Spleen (tissue), 11 donors: ENCODE measurements around the gene CASTOR1. TPM values are rescaled to one million over a fixed set of nuclear protein-coding genes. Genes with fewer than 3 reads are reported as not detected.

Experiments used
- DNase-seq: peaks from one replicate; pipeline ENCODE4 v3.0.0-alpha.2; 2020
- H3K27ac ChIP-seq, 8 donors: fragments of 200-600 bp; sonication (generic) in 7 of 8; 1 replicate in 4 of 8; 2 replicates in 4 of 8; pipeline versions ENCODE4 v1.5.0 to v1.8.0; 2016 to 2021; ENCODE audit warnings: inconsistent platforms in 4 of 8, mild to moderate bottlenecking in 4 of 8, moderate library complexity in 1 of 8
- H3K27me3 ChIP-seq, 7 donors: fragments of 200-600 bp; sonication (generic) in 6 of 7; replicated peaks in 1 of 7; 1 replicate in 4 of 7; 2 replicates in 3 of 7; pipeline versions ENCODE4 v1.5.0 to v1.8.0; 2016 to 2021; ENCODE audit warnings: inconsistent platforms in 3 of 7, mild to moderate bottlenecking in 1 of 7
- H3K36me3 ChIP-seq, 6 donors: fragments of 200-600 bp; sonication (generic) in 5 of 6; 1 replicate in 4 of 6; 2 replicates in 2 of 6; pipeline versions ENCODE4 v1.5.0 to v1.8.0; 2016 to 2021; ENCODE audit warnings: inconsistent platforms in 2 of 6
- H3K4me1 ChIP-seq, 6 donors: fragments of 200-600 bp; sonication (generic) in 5 of 6; 1 replicate in 3 of 6; 2 replicates in 3 of 6; pipeline versions ENCODE4 v1.5.0 to v1.8.0; 2016 to 2021; ENCODE audit warnings: inconsistent platforms in 3 of 6
- H3K4me3 ChIP-seq, 8 donors: fragments of 200-600 bp; sonication (generic) in 7 of 8; 1 replicate in 4 of 8; 2 replicates in 4 of 8; pipeline versions ENCODE4 v1.5.0 to v1.8.0; 2016 to 2021; ENCODE audit warnings: inconsistent platforms in 4 of 8, mild to moderate bottlenecking in 4 of 8, moderate library complexity in 2 of 8
- H3K9me3 ChIP-seq, 8 donors: fragments of 200-600 bp; sonication (generic) in 7 of 8; 1 replicate in 4 of 8; 2 replicates in 4 of 8; pipeline versions ENCODE4 v1.5.0 to v1.8.0; 2016 to 2021; ENCODE audit warnings: inconsistent platforms in 4 of 8
- CTCF ChIP-seq, 11 experiments: fragments of 200-600 bp in 7 of 11; fragments of 450-650 bp in 4 of 11; sonication (generic) in 4 of 11; IDR thresholded peaks in 8 of 11; conservative IDR thresholded peaks in 3 of 11; 1 replicate in 7 of 11; 2 replicates in 4 of 11; pipeline versions ENCODE4 v1.4.0 to v1.8.0; 2016 to 2021; ENCODE audit warnings: antibody characterized with exemption in 11 of 11, inconsistent platforms in 4 of 11, mild to moderate bottlenecking in 1 of 11
- POLR2A ChIP-seq, 3 donors: fragments of 450-650 bp; IDR thresholded peaks; one replicate each; pipeline ENCODE4 v1.5.1; 2017; ENCODE audit warnings: antibody characterized with exemption in 3 of 3, mild to moderate bottlenecking in 1 of 3
- POLR2AphosphoS5 ChIP-seq, 3 donors: sonication (generic); formaldehyde crosslinking; IDR thresholded peaks; one replicate each; pipeline ENCODE4 v1.5.1; 2017; ENCODE audit warnings: antibody characterized with exemption in 3 of 3
- WGBS, 5 donors: extraction: QIAGEN DNeasy Blood & Tissue Kit in 3 of 5; methylation state at CpG; one replicate each; pipeline versions ENCODE4 v1.1.5 to v1.1.7; 2013 to 2018; 5-methylcytosine and 5-hydroxymethylcytosine counted together
- intact Hi-C: fragments of 100-400 bp; cut with DNase I; formaldehyde crosslinking; loops from one replicate; pipeline ENCODE4 v1.15.0; 2023; ENCODE audit warnings: low total_unique reads
- polyA plus RNA-seq, 3 donors: library from polyadenylated mRNA; stranded (reverse); fragments of 200-250 nt; gene quantifications; one replicate each; pipeline ENCODE4 v1.2.1, GENCODE V29; 2013
- total RNA-seq, 7 donors: library from RNA; depleted of rRNA in 3 of 7; stranded (reverse); fragments of >200 nt in 3 of 7; fragmentation: NEBNext Ultra II Directional in 4 of 7; extraction: Animal tissue kit (Norgen Biotek cat#: 25700) in 4 of 7; gene quantifications; one replicate each; pipeline versions ENCODE4 v1.1.0 to v1.2.1, GENCODE V29; 2016 to 2021
- donor health status: healthy with polysubstance abuse.
- donor health status: DM: no; HTN: no; CAD: no; lungs with moderate emphysema.
- donor health status: DM: no; HTN: no; CAD: no.
- donor health status: Bipolar disorder and iron deficiency.
- donor health status: healthy.
- donor health status: DM: no; HTN: no; CAD: no.
- donor health status: DM: yes; HTN: yes; CAD: no.

Gene CASTOR1
- total and polyA plus RNA-seq, 10 donors = 5.6 to 18.9 (median 12.6) TPM

- TF ChIP-seq POLR2AphosphoS5 (IDR thresholded peaks at IDR 0.05) (no peak), CTCF (IDR thresholded peaks at IDR 0.05 in 8 of 11, conservative IDR thresholded peaks at IDR 0.05 in 3 of 11) (no peak), POLR2A (IDR thresholded peaks at IDR 0.05) (no peak)
- 82 to 95% (median 84%) methylated on average over 17 of the region's 17 CpGs for WGBS, 5 donors
- H3K9me3 ChIP-seq = no peaks in the 10 kb centered on the region
- H3K27ac ChIP-seq = no peak overlapping the region
- peaks cover 0 to 4% (median 0%) of the 10 kb centered on the region in 7 donors for H3K27me3 ChIP-seq
- peaks cover 7 to 38% (median 21%) of the 10 kb centered on the region in 6 donors for H3K4me1 ChIP-seq
- intact Hi-C loops = no loop called here
- no peak for DNase-seq
- no peaks in the 10 kb centered on the region for H3K36me3 ChIP-seq
- H3K4me3 ChIP-seq = no peak overlapping the region
Measured at GRCh38 chr22:30239488-30240405, 49.6 kb downstream of the CASTOR1 start.

GRCh38 chr22:30238661-30239487 is 50.4 kb downstream of the CASTOR1 start:
- TF ChIP-seq POLR2AphosphoS5 (IDR thresholded peaks at IDR 0.05) = no peak
- TF ChIP-seq CTCF (IDR thresholded peaks at IDR 0.05 in 8 of 11, conservative IDR thresholded peaks at IDR 0.05 in 3 of 11) = no peak
- no peak for TF ChIP-seq POLR2A (IDR thresholded peaks at IDR 0.05)
- H3K9me3 ChIP-seq = no peaks in the 10 kb centered on the region
- WGBS, 5 donors = 73 to 87% (median 85%) methylated on average over 26 to 27 of the region's 27 CpGs
- H3K36me3 ChIP-seq = no peaks in the 10 kb centered on the region
- no peak overlapping the region for H3K27ac ChIP-seq
- no peak for DNase-seq
- intact Hi-C loops = no loop called here
- peaks cover 7 to 41% (median 21%) of the 10 kb centered on the region in 6 donors for H3K4me1 ChIP-seq
- H3K4me3 ChIP-seq = no peak overlapping the region
- no peaks in the 10 kb centered on the region for H3K27me3 ChIP-seq

- H3K9me3 ChIP-seq = no peaks in the 10 kb centered on the region
- DNase-seq = no peak
- 87 to 98% (median 95%) methylated on average over 9 of the region's 9 CpGs for WGBS, 5 donors
- H3K4me3 ChIP-seq = no peak overlapping the region
- no peaks in the 10 kb centered on the region for H3K36me3 ChIP-seq
- H3K27me3 ChIP-seq = no peaks in the 10 kb centered on the region
- no peak overlapping the region for H3K27ac ChIP-seq
- peaks cover 7 to 41% (median 21%) of the 10 kb centered on the region in 6 donors for H3K4me1 ChIP-seq
- intact Hi-C loops = no loop called here
- TF ChIP-seq POLR2A (IDR thresholded peaks at IDR 0.05) (no peak), CTCF (IDR thresholded peaks at IDR 0.05 in 8 of 11, conservative IDR thresholded peaks at IDR 0.05 in 3 of 11) (no peak), POLR2AphosphoS5 (IDR thresholded peaks at IDR 0.05) (no peak)
Measured at GRCh38 chr22:30238136-30238535, 51.2 kb downstream of the CASTOR1 start.
